Trophoblast cell (in vitro differentiated cells and primary cell): Measurements from ENCODE around the gene SLC39A10.
A peak's percentile ranks its signal among the peaks of the same experiment; 100 is the strongest.

ENCODE experiments used
- DNase-seq, 2 donors: peaks; one replicate each; pipeline ENCODE4 v3.0.0-alpha.2; 2016
- H2AFZ ChIP-seq: 2 replicates; pipeline ENCODE4 v1.6.1; 2013; ENCODE audit warnings: low read length, moderate library complexity, mild to moderate bottlenecking; ENCODE audit not compliant: insufficient read depth, poor library complexity
- H2AK5ac ChIP-seq: 2 replicates; pipeline ENCODE4 v1.6.1; 2013; ENCODE audit warnings: mild to moderate bottlenecking, low read length
- H2BK120ac ChIP-seq: 2 replicates; pipeline ENCODE4 v1.6.1; 2013; ENCODE audit warnings: low read length, mild to moderate bottlenecking, moderate library complexity; ENCODE audit not compliant: insufficient read depth, poor library complexity
- H2BK12ac ChIP-seq: 2 replicates; pipeline ENCODE4 v1.6.1; 2013; ENCODE audit warnings: mild to moderate bottlenecking, low read length, moderate library complexity
- H2BK5ac ChIP-seq: 2 replicates; pipeline ENCODE4 v1.6.1; 2013; ENCODE audit warnings: low read length, low read depth, moderate library complexity, mild to moderate bottlenecking; ENCODE audit not compliant: poor library complexity
- H3K14ac ChIP-seq: 2 replicates; pipeline ENCODE4 v1.6.1; 2013; ENCODE audit warnings: mild to moderate bottlenecking, low read length
- H3K18ac ChIP-seq: 2 replicates; pipeline ENCODE4 v1.6.1; 2013; ENCODE audit warnings: mild to moderate bottlenecking, low read length
- H3K23ac ChIP-seq: 2 replicates; pipeline ENCODE4 v1.6.1; 2013; ENCODE audit warnings: low read length
- H3K27ac ChIP-seq: 2 replicates; pipeline ENCODE4 v1.5.1; 2013; ENCODE audit warnings: low read depth, mild to moderate bottlenecking, inconsistent platforms, low read length, moderate library complexity
- H3K27me3 ChIP-seq: 2 replicates; pipeline ENCODE4 v1.6.1; 2013; ENCODE audit warnings: inconsistent platforms, mild to moderate bottlenecking, low read length, moderate library complexity; ENCODE audit not compliant: insufficient read depth
- H3K36me3 ChIP-seq, 2 experiments: 1 replicate in 1 of 2; 2 replicates in 1 of 2; pipeline ENCODE4 v1.6.1; 2013; ENCODE audit warnings: low read length in 2 of 2, mild to moderate bottlenecking in 2 of 2, moderate library complexity in 1 of 2; ENCODE audit not compliant: insufficient read depth in 2 of 2, control insufficient read depth in 1 of 2
- H3K4ac ChIP-seq: 2 replicates; pipeline ENCODE4 v1.6.1; 2013; ENCODE audit warnings: low read depth, mild to moderate bottlenecking, low read length, moderate library complexity
- H3K4me1 ChIP-seq, 2 experiments: 1 replicate in 1 of 2; 2 replicates in 1 of 2; pipeline ENCODE4 v1.6.1; 2013; ENCODE audit warnings: low read length in 2 of 2, mild to moderate bottlenecking in 2 of 2, moderate library complexity in 1 of 2; ENCODE audit not compliant: insufficient read depth in 2 of 2, control insufficient read depth in 1 of 2
- H3K4me2 ChIP-seq: 2 replicates; pipeline ENCODE4 v1.6.1; 2013; ENCODE audit warnings: inconsistent platforms, mild to moderate bottlenecking, low read length, moderate library complexity
- H3K4me3 ChIP-seq: 2 replicates; pipeline ENCODE4 v1.5.1; 2013; ENCODE audit warnings: mild to moderate bottlenecking, low read depth, low read length, inconsistent platforms
- H3K79me1 ChIP-seq: one replicate; pipeline ENCODE4 v1.6.1; 2013; ENCODE audit warnings: low read length
- H3K79me2 ChIP-seq: 2 replicates; pipeline ENCODE4 v1.6.1; 2013; ENCODE audit warnings: low read length, mild to moderate bottlenecking; ENCODE audit not compliant: control insufficient read depth, insufficient read depth, poor library complexity
- H3K9ac ChIP-seq: 2 replicates; pipeline ENCODE4 v1.6.1; 2013; ENCODE audit warnings: mild to moderate bottlenecking, low read length
- H3K9me3 ChIP-seq: 2 replicates; pipeline ENCODE4 v1.6.1; 2013; ENCODE audit warnings: low read depth, mild to moderate bottlenecking, control low read depth, inconsistent platforms, low read length; ENCODE audit not compliant: insufficient read depth
- H4K12ac ChIP-seq: 2 replicates; pipeline ENCODE4 v1.6.1; 2013; ENCODE audit warnings: low read depth, mild to moderate bottlenecking, low read length, moderate library complexity
- H4K8ac ChIP-seq: 2 replicates; pipeline ENCODE4 v1.6.1; 2013; ENCODE audit warnings: low read depth, mild to moderate bottlenecking, low read length, moderate library complexity
- H4K91ac ChIP-seq: one replicate; pipeline ENCODE4 v1.6.1; 2013; ENCODE audit warnings: low read depth, mild to moderate bottlenecking, low read length, moderate library complexity
- WGBS: extraction: QIAGEN DNeasy Blood & Tissue Kit; methylation state at CpG from one replicate; pipeline ENCODE4 v1.1.7; 2013; ENCODE audit warnings: missing lambda C conversion rate; ENCODE audit not compliant: insufficient read length, insufficient coverage; ENCODE audit errors: extremely low coverage; 5-methylcytosine and 5-hydroxymethylcytosine counted together

SLC39A10 gene

GRCh38 chr2:195675783-195676427, 18.9 kb downstream of the SLC39A10 start:
- Histone ChIP-seq H3K23ac (no peak overlapping the region), H2BK120ac (no peak overlapping the region), H4K8ac (no peak overlapping the region), H3K79me1 (no peaks in the 10 kb centered on the region), H3K9me3 (no peaks in the 10 kb centered on the region), H3K14ac (no peak overlapping the region), H4K12ac (no peak overlapping the region), H3K79me2 (no peaks in the 10 kb centered on the region), H3K36me3 (peaks cover 3 to 12% of the 10 kb centered on the region in 2 experiments), H3K27ac (no peak overlapping the region), H2AFZ (no peak overlapping the region), H3K4me1 (no peaks in the 10 kb centered on the region), H2BK5ac (no peak overlapping the region), H4K91ac (no peak overlapping the region), H3K4ac (no peak overlapping the region), H3K4me3 (no peak overlapping the region), H2AK5ac (no peak overlapping the region), H3K4me2 (no peak overlapping the region), H3K9ac (no peak overlapping the region), H3K27me3 (no peaks in the 10 kb centered on the region), H3K18ac (no peak overlapping the region), H2BK12ac (no peak overlapping the region)
- no CpG with 5 or more reads among the region's 7 CpGs for WGBS
- DNase-seq: no peak

- DNase-seq: no peak
- Histone ChIP-seq H3K14ac (no peak overlapping the region), H2BK5ac (no peak overlapping the region), H3K4ac (peak overlapping the region; percentile 79), H3K9me3 (no peaks in the 10 kb centered on the region), H4K91ac (no peak overlapping the region), H3K9ac (no peak overlapping the region), H3K27ac (no peak overlapping the region), H4K8ac (no peak overlapping the region), H3K36me3 (peaks cover 5 to 10% of the 10 kb centered on the region in 2 experiments), H4K12ac (no peak overlapping the region), H3K79me1 (no peaks in the 10 kb centered on the region), H3K18ac (no peak overlapping the region), H3K4me3 (no peak overlapping the region), H3K4me1 (no peaks in the 10 kb centered on the region), H2AFZ (no peak overlapping the region), H2BK120ac (no peak overlapping the region), H2AK5ac (no peak overlapping the region), H2BK12ac (no peak overlapping the region), H3K4me2 (no peak overlapping the region), H3K23ac (no peak overlapping the region), H3K79me2 (no peaks in the 10 kb centered on the region), H3K27me3 (no peaks in the 10 kb centered on the region)
- WGBS: no CpG with 5 or more reads among the region's 2 CpGs
Observed at GRCh38 chr2:195677290-195677689, 20.3 kb downstream of the SLC39A10 start.

- peak in 1 of 2 donors; percentile 40 for DNase-seq
- Histone ChIP-seq H2AFZ (no peak overlapping the region), H3K9ac (no peak overlapping the region), H3K4me2 (no peak overlapping the region), H3K27ac (no peak overlapping the region), H4K12ac (no peak overlapping the region), H3K9me3 (no peaks in the 10 kb centered on the region), H2BK5ac (no peak overlapping the region), H3K4me1 (no peaks in the 10 kb centered on the region), H3K79me1 (no peaks in the 10 kb centered on the region), H2BK12ac (no peak overlapping the region), H4K91ac (no peak overlapping the region), H3K14ac (no peak overlapping the region), H4K8ac (no peak overlapping the region), H3K4me3 (no peak overlapping the region), H2AK5ac (no peak overlapping the region), H3K36me3 (peaks cover 5 to 10% of the 10 kb centered on the region in 2 experiments), H3K27me3 (no peaks in the 10 kb centered on the region), H3K79me2 (no peaks in the 10 kb centered on the region), H3K4ac (peak overlapping the region; percentile 69), H3K18ac (no peak overlapping the region), H3K23ac (no peak overlapping the region), H2BK120ac (no peak overlapping the region)
- no CpG with 5 or more reads among the region's 2 CpGs for WGBS
Observed at GRCh38 chr2:195677884-195678283, 20.9 kb downstream of the SLC39A10 start.

GRCh38 chr2:195682077-195682476, 25.1 kb downstream of the SLC39A10 start:
- DNase-seq: no peak
- no peak overlapping the region for H3K4me2 ChIP-seq
- no peak overlapping the region for H3K4me3 ChIP-seq
- no peak overlapping the region for H3K23ac ChIP-seq
- no peak overlapping the region for H2BK5ac ChIP-seq
- no peak overlapping the region for H3K14ac ChIP-seq
- no peak overlapping the region for H2AFZ ChIP-seq
- no peak overlapping the region for H3K27ac ChIP-seq
- H3K18ac ChIP-seq: no peak overlapping the region
- H3K9me3 ChIP-seq: no peaks in the 10 kb centered on the region
- H3K36me3 ChIP-seq: peaks cover 7 to 10% of the 10 kb centered on the region in 2 experiments
- H3K4me1 ChIP-seq: no peaks in the 10 kb centered on the region
- no peaks in the 10 kb centered on the region for H3K79me2 ChIP-seq
- no peak overlapping the region for H4K12ac ChIP-seq
- H3K9ac ChIP-seq: no peak overlapping the region
- no peak overlapping the region for H3K4ac ChIP-seq
- no peak overlapping the region for H2AK5ac ChIP-seq
- no peaks in the 10 kb centered on the region for H3K79me1 ChIP-seq
- H2BK12ac ChIP-seq: no peak overlapping the region
- H4K8ac ChIP-seq: no peak overlapping the region
- H4K91ac ChIP-seq: no peak overlapping the region
- no peaks in the 10 kb centered on the region for H3K27me3 ChIP-seq
- WGBS: no CpG with 5 or more reads among the region's 1 CpG
- H2BK120ac ChIP-seq: no peak overlapping the region
